Measurements from ENCODE around the gene TJP2.
"Not testable (repeated sequence)": the region's sequence is repeated elsewhere in the genome, so short reads cannot be mapped to it uniquely, and the experiment has no call there.

Gene TJP2

GRCh38 chr9:69299315-69299714 is 125.2 kb downstream of the TJP2 start:
- H3K4me3 ChIP-seq (ENCODE audit: low read depth, low read length), result no peak overlapping the region
- DNase-seq (ENCODE audit: low read depth), result no peak
- no peak for TF ChIP-seq CTCF (IDR thresholded peaks at IDR 0.05; ENCODE audit: insufficient read depth, low read depth, low read length, missing control alignments)

- no peak overlapping the region for H3K4me3 ChIP-seq (ENCODE audit: low read depth, low read length)
- no peak for DNase-seq (ENCODE audit: low read depth)
- TF ChIP-seq CTCF (IDR thresholded peaks at IDR 0.05; ENCODE audit: insufficient read depth, low read depth, low read length, missing control alignments), result no peak
Measured at GRCh38 chr9:69299826-69300225, 125.7 kb downstream of the TJP2 start.

- DNase-seq (ENCODE audit: low read depth), result no peak
- no peak overlapping the region for H3K4me3 ChIP-seq (ENCODE audit: low read depth, low read length)
- TF ChIP-seq CTCF (IDR thresholded peaks at IDR 0.05; ENCODE audit: insufficient read depth, low read depth, low read length, missing control alignments), result no peak
Measured at GRCh38 chr9:69303331-69303730, 129.3 kb downstream of the TJP2 start.

- not testable (repeated sequence) for H3K4me3 ChIP-seq (ENCODE audit: low read depth, low read length); DNase-seq (ENCODE audit: low read depth)
Measured at GRCh38 chr9:69306895-69307445, 132.9 kb downstream of the TJP2 start.

- DNase-seq (ENCODE audit: low read depth), result no peak
- no peak for TF ChIP-seq CTCF (IDR thresholded peaks at IDR 0.05; ENCODE audit: insufficient read depth, low read depth, low read length, missing control alignments)
Measured at GRCh38 chr9:69307446-69308205, 133.5 kb downstream of the TJP2 start.

GRCh38 chr9:69308206-69308931 is 134.3 kb downstream of the TJP2 start:
- no peak for DNase-seq (ENCODE audit: low read depth)
- no peak for TF ChIP-seq CTCF (IDR thresholded peaks at IDR 0.05; ENCODE audit: insufficient read depth, low read depth, low read length, missing control alignments)
- H3K4me3 ChIP-seq (ENCODE audit: low read depth, low read length), result no peak overlapping the region

More at GRCh38 chr9:69307446-69308205, 133.5 kb downstream of the TJP2 start:
- H3K4me3 ChIP-seq (ENCODE audit: low read depth, low read length), result no peak overlapping the region

- no peak overlapping the region for H3K4me3 ChIP-seq (ENCODE audit: low read depth, low read length)
- no peak for TF ChIP-seq CTCF (IDR thresholded peaks at IDR 0.05; ENCODE audit: insufficient read depth, low read depth, low read length, missing control alignments)
- no peak for DNase-seq (ENCODE audit: low read depth)
Measured at GRCh38 chr9:69313175-69313574, 139.1 kb downstream of the TJP2 start.
